ENCODE data around the gene KLF3. TPM values are rescaled to one million over a fixed set of nuclear protein-coding genes. Genes with fewer than 3 reads are reported as not detected.
"Not testable (repeated sequence)": the region's sequence is repeated elsewhere in the genome, so short reads cannot be mapped to it uniquely, and the experiment has no call there.

KLF3 gene
- total and polyA plus RNA-seq, 2 donors from 2014 or later = 9.3 to 87.7 TPM

DNA sequence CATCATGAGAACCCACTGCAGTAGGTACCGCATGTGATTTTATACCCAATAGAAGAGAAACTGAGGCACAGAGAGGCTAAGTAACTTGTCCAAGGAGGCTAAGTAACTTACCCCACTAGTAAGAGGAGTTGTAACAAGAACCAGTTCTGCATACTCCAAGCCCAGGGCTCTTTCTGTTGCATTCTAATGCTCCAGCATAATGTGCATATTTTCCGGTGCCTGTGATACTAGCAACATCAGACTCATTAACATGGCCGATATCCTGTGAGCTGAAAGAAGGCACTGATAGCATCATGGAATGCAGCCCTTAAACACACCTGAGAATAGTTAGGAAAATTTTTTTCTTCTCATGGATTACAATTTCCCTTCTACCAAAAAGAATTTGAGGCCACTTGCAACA, 39.7 kb upstream of the KLF3 start:
- Histone ChIP-seq H3K9ac (ENCODE audit: low read length in 3 of 3) (no peak overlapping the region), H3K27ac (ENCODE audit: low read depth in 2 of 2, low read length in 2 of 2) (no peak overlapping the region), H3K4me1 (ENCODE audit: control insufficient read depth in 2 of 3, insufficient read depth in 2 of 3, low read depth in 1 of 3, low read length in 3 of 3) (no peaks in the 10 kb centered on the region), H3K4me3 (ENCODE audit: low read length in 3 of 3) (no peak overlapping the region), H3K9me3 (ENCODE audit: control insufficient read depth in 2 of 3, insufficient read depth in 1 of 3, low read length in 3 of 3) (no peaks in the 10 kb centered on the region), H3K27me3 (ENCODE audit: control insufficient read depth, insufficient read depth, low read length) (no peaks in the 10 kb centered on the region), H3K36me3 (ENCODE audit: control insufficient read depth in 2 of 3, insufficient read depth in 3 of 3, low read length in 3 of 3) (no peaks in the 10 kb centered on the region)
- FAIRE-seq = no peak
- intact Hi-C loops (cut with DNase I) = no loop called here
- TF ChIP-seq, protein P1, sequence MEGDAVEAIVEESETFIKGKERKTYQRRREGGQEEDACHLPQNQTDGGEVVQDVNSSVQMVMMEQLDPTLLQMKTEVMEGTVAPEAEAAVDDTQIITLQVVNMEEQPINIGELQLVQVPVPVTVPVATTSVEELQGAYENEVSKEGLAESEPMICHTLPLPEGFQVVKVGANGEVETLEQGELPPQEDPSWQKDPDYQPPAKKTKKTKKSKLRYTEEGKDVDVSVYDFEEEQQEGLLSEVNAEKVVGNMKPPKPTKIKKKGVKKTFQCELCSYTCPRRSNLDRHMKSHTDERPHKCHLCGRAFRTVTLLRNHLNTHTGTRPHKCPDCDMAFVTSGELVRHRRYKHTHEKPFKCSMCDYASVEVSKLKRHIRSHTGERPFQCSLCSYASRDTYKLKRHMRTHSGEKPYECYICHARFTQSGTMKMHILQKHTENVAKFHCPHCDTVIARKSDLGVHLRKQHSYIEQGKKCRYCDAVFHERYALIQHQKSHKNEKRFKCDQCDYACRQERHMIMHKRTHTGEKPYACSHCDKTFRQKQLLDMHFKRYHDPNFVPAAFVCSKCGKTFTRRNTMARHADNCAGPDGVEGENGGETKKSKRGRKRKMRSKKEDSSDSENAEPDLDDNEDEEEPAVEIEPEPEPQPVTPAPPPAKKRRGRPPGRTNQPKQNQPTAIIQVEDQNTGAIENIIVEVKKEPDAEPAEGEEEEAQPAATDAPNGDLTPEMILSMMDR (IDR thresholded peaks at IDR 0.05; ENCODE audit: borderline replicate concordance, extremely low read depth, insufficient read depth) = no peak
- DNase-seq = peak in 1 of 5 donors; percentile 25

- H3K4me3 ChIP-seq (ENCODE audit: low read length in 3 of 3) = no peak overlapping the region
- H3K36me3 ChIP-seq (ENCODE audit: control insufficient read depth in 2 of 3, insufficient read depth in 3 of 3, low read length in 3 of 3) = no peaks in the 10 kb centered on the region
- intact Hi-C loops (cut with DNase I) = no loop called here
- FAIRE-seq (no peak), DNase-seq (no peak)
- H3K27ac ChIP-seq (ENCODE audit: low read depth in 2 of 2, low read length in 2 of 2) = no peak overlapping the region
- no peaks in the 10 kb centered on the region for H3K27me3 ChIP-seq (ENCODE audit: control insufficient read depth, insufficient read depth, low read length)
- H3K4me1 ChIP-seq (ENCODE audit: control insufficient read depth in 2 of 3, insufficient read depth in 2 of 3, low read depth in 1 of 3, low read length in 3 of 3) = no peaks in the 10 kb centered on the region
- H3K9me3 ChIP-seq (ENCODE audit: control insufficient read depth in 2 of 3, insufficient read depth in 1 of 3, low read length in 3 of 3) = no peaks in the 10 kb centered on the region
- no peak overlapping the region for H3K9ac ChIP-seq (ENCODE audit: low read length in 3 of 3)
- TF ChIP-seq, protein P1 (IDR thresholded peaks at IDR 0.05; ENCODE audit: borderline replicate concordance, extremely low read depth, insufficient read depth) = no peak
These were observed 38.5 kb upstream of the KLF3 start for GRCh38 chr4:38625508-38625907.

DNA sequence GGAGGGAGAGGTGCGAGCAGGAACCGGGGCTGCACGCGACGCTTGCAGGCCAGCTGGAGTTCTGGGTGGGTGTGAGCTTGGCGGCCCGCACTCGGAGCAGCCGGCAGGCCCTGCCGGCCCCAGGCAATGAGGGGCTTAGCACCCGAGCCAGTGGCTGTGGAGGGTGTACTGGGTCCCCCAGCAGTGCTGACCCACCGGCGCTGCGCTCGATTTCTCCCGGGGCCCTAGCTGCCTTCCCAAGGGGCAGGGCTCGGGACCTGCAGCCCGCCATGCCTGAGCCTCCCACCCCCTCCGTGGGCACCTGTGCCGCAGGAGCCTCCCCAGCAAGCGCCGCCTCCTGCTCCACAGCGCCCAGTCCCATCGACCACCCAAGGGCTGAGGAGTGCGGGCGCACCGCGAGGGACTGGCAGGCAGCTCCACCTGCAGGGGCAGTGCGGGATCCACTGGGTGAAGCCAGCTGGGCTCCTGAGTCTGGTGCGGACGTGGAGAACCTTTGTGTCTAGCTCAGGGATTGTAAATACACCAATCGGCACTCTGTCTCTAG, 37.0 kb upstream of the KLF3 start:
- H3K9ac ChIP-seq (ENCODE audit: low read length in 3 of 3); H3K4me1 ChIP-seq (ENCODE audit: control insufficient read depth in 2 of 3, insufficient read depth in 2 of 3, low read depth in 1 of 3, low read length in 3 of 3); H3K4me3 ChIP-seq (ENCODE audit: low read length in 3 of 3); intact Hi-C loops (cut with DNase I); FAIRE-seq; H3K27ac ChIP-seq (ENCODE audit: low read depth in 2 of 2, low read length in 2 of 2); H3K9me3 ChIP-seq (ENCODE audit: control insufficient read depth in 2 of 3, insufficient read depth in 1 of 3, low read length in 3 of 3); H3K36me3 ChIP-seq (ENCODE audit: control insufficient read depth in 2 of 3, insufficient read depth in 3 of 3, low read length in 3 of 3); H3K27me3 ChIP-seq (ENCODE audit: control insufficient read depth, insufficient read depth, low read length): not testable (repeated sequence)
- DNase-seq = peak in 1 of 5 donors; percentile 66

GRCh38 chr4:38630519-38630918, 33.5 kb upstream of the KLF3 start:
- intact Hi-C loops (cut with DNase I) = no loop called here
- no peak overlapping the region for H3K27ac ChIP-seq (ENCODE audit: low read depth in 2 of 2, low read length in 2 of 2)
- H3K36me3 ChIP-seq (ENCODE audit: control insufficient read depth in 2 of 3, insufficient read depth in 3 of 3, low read length in 3 of 3) = no peaks in the 10 kb centered on the region
- no peak overlapping the region for H3K9ac ChIP-seq (ENCODE audit: low read length in 3 of 3)
- FAIRE-seq (no peak), DNase-seq (no peak)
- no peak overlapping the region for H3K4me3 ChIP-seq (ENCODE audit: low read length in 3 of 3)
- H3K27me3 ChIP-seq (ENCODE audit: control insufficient read depth, insufficient read depth, low read length) = no peaks in the 10 kb centered on the region
- no peaks in the 10 kb centered on the region for H3K9me3 ChIP-seq (ENCODE audit: control insufficient read depth in 2 of 3, insufficient read depth in 1 of 3, low read length in 3 of 3)
- H3K4me1 ChIP-seq (ENCODE audit: control insufficient read depth in 2 of 3, insufficient read depth in 2 of 3, low read depth in 1 of 3, low read length in 3 of 3) = peaks cover 0 to 4% (median 0%) of the 10 kb centered on the region in 3 donors
- TF ChIP-seq, protein P1 (IDR thresholded peaks at IDR 0.05; ENCODE audit: borderline replicate concordance, extremely low read depth, insufficient read depth) = no peak

All from kidney (tissue), 14 donors.